Astrocyte (in vitro differentiated cells and primary cell): Measurements from ENCODE around the gene AGBL4. TPM values are rescaled to one million over a fixed set of nuclear protein-coding genes. Genes with fewer than 3 reads are reported as not detected.
"Not testable (repeated sequence)": the region's sequence is repeated elsewhere in the genome, so short reads cannot be mapped to it uniquely, and the experiment has no call there.

Experiments
- DNase-seq: peaks from one replicate; pipeline ENCODE4 v3.0.0-alpha.2; 2010; ENCODE audit warnings: low read depth
- FAIRE-seq: peaks from 2 replicates; lab custom pipeline; 2011; peaks lifted over from hg19 to GRCh38; lab: Jason Lieb, UNC
- H2AFZ ChIP-seq: 2 replicates; pipeline ENCODE4 v1.6.0; 2012; ENCODE audit warnings: low read depth, low read length, inconsistent platforms
- H3K27ac ChIP-seq: 2 replicates; pipeline ENCODE4 v1.5.1; 2011; ENCODE audit warnings: low read depth, low read length, inconsistent platforms
- H3K27me3 ChIP-seq: 2 replicates; pipeline ENCODE4 v1.6.0; 2011; ENCODE audit warnings: low read length, inconsistent platforms; ENCODE audit not compliant: insufficient read depth
- H3K36me3 ChIP-seq: 2 replicates; pipeline ENCODE4 v1.5.1; 2011; ENCODE audit warnings: low read length, inconsistent platforms; ENCODE audit not compliant: insufficient read depth
- H3K4me1 ChIP-seq: 2 replicates; pipeline ENCODE4 v1.5.1; 2011; ENCODE audit warnings: low read length, inconsistent platforms; ENCODE audit not compliant: insufficient read depth
- H3K4me2 ChIP-seq: 2 replicates; pipeline ENCODE4 v1.6.0; 2012; ENCODE audit warnings: low read length, inconsistent platforms
- H3K4me3 ChIP-seq: 2 replicates; pipeline ENCODE4 v1.5.1; 2011; ENCODE audit warnings: low read depth, mild to moderate bottlenecking, low read length, inconsistent platforms; ENCODE audit not compliant: insufficient read depth
- H3K79me2 ChIP-seq: 2 replicates; pipeline ENCODE4 v1.6.0; 2012; ENCODE audit warnings: mild to moderate bottlenecking, low read length, inconsistent platforms; ENCODE audit not compliant: insufficient read depth
- H3K9ac ChIP-seq: 2 replicates; pipeline ENCODE4 v1.6.0; 2012; ENCODE audit warnings: mild to moderate bottlenecking, low read length, inconsistent platforms
- H3K9me3 ChIP-seq: 2 replicates; pipeline ENCODE4 v1.5.1; 2012; ENCODE audit warnings: low read depth, mild to moderate bottlenecking, low read length, inconsistent platforms; ENCODE audit not compliant: insufficient read depth
- H4K20me1 ChIP-seq: 2 replicates; pipeline ENCODE4 v1.6.0; 2012; ENCODE audit warnings: low read length, inconsistent platforms; ENCODE audit not compliant: insufficient read depth
- H3K27ac Mint-ChIP-seq: one replicate; pipeline ENCODE4 v1.8.0; 2021; ENCODE audit warnings: mild to moderate bottlenecking, mixed read lengths; ENCODE audit not compliant: unreplicated experiment
- H3K27me3 Mint-ChIP-seq: one replicate; pipeline ENCODE4 v1.8.0; 2021; ENCODE audit warnings: low read depth, mixed read lengths; ENCODE audit not compliant: unreplicated experiment
- H3K36me3 Mint-ChIP-seq: one replicate; pipeline ENCODE4 v1.8.0; 2021; ENCODE audit warnings: low read depth, mixed read lengths; ENCODE audit not compliant: unreplicated experiment
- H3K4me1 Mint-ChIP-seq: one replicate; pipeline ENCODE4 v1.8.0; 2021; ENCODE audit warnings: low read depth, mixed read lengths; ENCODE audit not compliant: unreplicated experiment
- H3K4me3 Mint-ChIP-seq: one replicate; pipeline ENCODE4 v1.8.0; 2021; ENCODE audit warnings: mild to moderate bottlenecking, moderate library complexity, mixed read lengths; ENCODE audit not compliant: unreplicated experiment
- H3K9me3 Mint-ChIP-seq: one replicate; pipeline ENCODE4 v1.8.0; 2021; ENCODE audit warnings: mild to moderate bottlenecking, mixed read lengths; ENCODE audit not compliant: unreplicated experiment
- CTCF ChIP-seq: IDR thresholded peaks from 2 replicates; pipeline ENCODE4 v1.5.1; 2011; ENCODE audit warnings: low read depth, mild to moderate bottlenecking, inconsistent platforms, low read length, moderate library complexity; ENCODE audit not compliant: insufficient read depth
- EZH2 ChIP-seq: IDR thresholded peaks from 2 replicates; pipeline ENCODE4 v1.6.1; 2012; ENCODE audit warnings: mild to moderate bottlenecking, low read length, inconsistent platforms; ENCODE audit not compliant: insufficient read depth
- total RNA-seq: library from RNA; stranded (reverse); gene quantifications from 2 replicates; pipeline ENCODE4 v1.2.1, GENCODE V29; 2021

AGBL4 gene
- total RNA-seq, 1 donor from 2014 or later, result not detected

GRCh38 chr1:49817681-49818080 is 206.1 kb downstream of the AGBL4 start:
- H3K4me3 Mint-ChIP-seq, result no peak overlapping the region
- H3K36me3 Mint-ChIP-seq, result no peaks in the 10 kb centered on the region
- no peak for TF ChIP-seq CTCF

GRCh38 chr1:49787013-49787412 is 236.7 kb downstream of the AGBL4 start:
- not testable (repeated sequence) for H3K27ac Mint-ChIP-seq, H3K4me3 ChIP-seq, DNase-seq, H3K27me3 ChIP-seq, H3K4me1 ChIP-seq, H3K4me2 ChIP-seq, H3K4me1 Mint-ChIP-seq, H3K9ac ChIP-seq, H3K36me3 Mint-ChIP-seq, FAIRE-seq, H3K27me3 Mint-ChIP-seq, H3K27ac ChIP-seq, H2AFZ ChIP-seq, H3K79me2 ChIP-seq, H3K4me3 Mint-ChIP-seq, H3K9me3 ChIP-seq, H4K20me1 ChIP-seq, H3K9me3 Mint-ChIP-seq, H3K36me3 ChIP-seq

More at GRCh38 chr1:49817681-49818080, 206.1 kb downstream of the AGBL4 start:
- no peak overlapping the region for H3K27ac Mint-ChIP-seq
- peaks cover 2% of the 10 kb centered on the region for H3K9me3 Mint-ChIP-seq
- Histone ChIP-seq H3K4me3 (no peak overlapping the region), H3K4me1 (no peaks in the 10 kb centered on the region), H3K79me2 (no peaks in the 10 kb centered on the region), H2AFZ (no peak overlapping the region), H3K9ac (no peak overlapping the region), H3K36me3 (no peaks in the 10 kb centered on the region), H3K9me3 (no peaks in the 10 kb centered on the region), H4K20me1 (no peaks in the 10 kb centered on the region), H3K27ac (no peak overlapping the region), H3K4me2 (no peak overlapping the region), H3K27me3 (no peaks in the 10 kb centered on the region)
- H3K27me3 Mint-ChIP-seq, result no peaks in the 10 kb centered on the region
- no peak for FAIRE-seq
- no peak for DNase-seq
- H3K4me1 Mint-ChIP-seq, result no peaks in the 10 kb centered on the region

- H3K9ac ChIP-seq, result no peak overlapping the region
- no peaks in the 10 kb centered on the region for H3K27me3 Mint-ChIP-seq
- H3K4me1 Mint-ChIP-seq, result no peaks in the 10 kb centered on the region
- H3K36me3 Mint-ChIP-seq, result no peaks in the 10 kb centered on the region
- H3K9me3 ChIP-seq, result no peaks in the 10 kb centered on the region
- no peaks in the 10 kb centered on the region for H3K36me3 ChIP-seq
- H3K4me3 ChIP-seq, result no peak overlapping the region
- FAIRE-seq (no peak), DNase-seq (no peak)
- H4K20me1 ChIP-seq, result no peaks in the 10 kb centered on the region
- no peak overlapping the region for H3K4me3 Mint-ChIP-seq
- TF ChIP-seq EZH2, result no peak
- no peak for TF ChIP-seq CTCF
- peaks cover 11% of the 10 kb centered on the region for H3K9me3 Mint-ChIP-seq
- H3K4me1 ChIP-seq, result no peaks in the 10 kb centered on the region
- H3K27ac ChIP-seq, result no peak overlapping the region
- no peak overlapping the region for H3K27ac Mint-ChIP-seq
- no peaks in the 10 kb centered on the region for H3K79me2 ChIP-seq
- H3K4me2 ChIP-seq, result no peak overlapping the region
- no peaks in the 10 kb centered on the region for H3K27me3 ChIP-seq
- no peak overlapping the region for H2AFZ ChIP-seq
Measured at GRCh38 chr1:49765034-49765433, 258.7 kb downstream of the AGBL4 start.

GRCh38 chr1:49738118-49738517 is 285.6 kb downstream of the AGBL4 start:
- H3K36me3 Mint-ChIP-seq, H3K27me3 Mint-ChIP-seq, DNase-seq, H2AFZ ChIP-seq, H3K27ac Mint-ChIP-seq, H3K79me2 ChIP-seq, H3K27me3 ChIP-seq, H3K9ac ChIP-seq, H3K4me1 Mint-ChIP-seq, FAIRE-seq, H3K9me3 ChIP-seq, H3K4me2 ChIP-seq, H3K4me1 ChIP-seq, H3K4me3 Mint-ChIP-seq, H3K4me3 ChIP-seq, H4K20me1 ChIP-seq, H3K36me3 ChIP-seq, H3K9me3 Mint-ChIP-seq, H3K27ac ChIP-seq: not testable (repeated sequence)
